CD4-positive, alpha-beta T cell treated with Interleukin-21 for 1 hour (primary cell): ENCODE measurements around the gene C16orf78.

Experiments used
- DNase-seq: peaks from one replicate; pipeline ENCODE4 v3.0.0-alpha.2; 2020

C16orf78 gene

DNA sequence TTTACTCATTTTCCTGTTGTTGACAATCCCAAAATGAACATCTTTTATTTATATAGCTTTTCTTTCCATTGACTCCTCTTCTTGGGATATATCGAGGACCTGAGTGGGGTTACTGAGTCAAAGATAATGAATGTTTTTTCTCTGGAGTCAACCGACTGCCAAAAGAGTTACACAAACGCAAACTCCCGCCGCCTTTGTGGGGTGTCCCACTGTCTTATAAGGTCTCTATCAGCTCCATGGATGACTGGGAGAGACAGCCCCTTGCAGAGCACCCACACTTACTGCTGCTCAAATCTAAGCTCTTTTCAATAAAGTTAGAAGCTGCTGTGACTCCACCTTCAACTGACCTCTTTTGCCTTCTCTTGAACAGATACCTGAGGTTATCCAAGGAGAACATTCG, 25.2 kb downstream of the C16orf78 start:
- no peak for DNase-seq

DNA sequence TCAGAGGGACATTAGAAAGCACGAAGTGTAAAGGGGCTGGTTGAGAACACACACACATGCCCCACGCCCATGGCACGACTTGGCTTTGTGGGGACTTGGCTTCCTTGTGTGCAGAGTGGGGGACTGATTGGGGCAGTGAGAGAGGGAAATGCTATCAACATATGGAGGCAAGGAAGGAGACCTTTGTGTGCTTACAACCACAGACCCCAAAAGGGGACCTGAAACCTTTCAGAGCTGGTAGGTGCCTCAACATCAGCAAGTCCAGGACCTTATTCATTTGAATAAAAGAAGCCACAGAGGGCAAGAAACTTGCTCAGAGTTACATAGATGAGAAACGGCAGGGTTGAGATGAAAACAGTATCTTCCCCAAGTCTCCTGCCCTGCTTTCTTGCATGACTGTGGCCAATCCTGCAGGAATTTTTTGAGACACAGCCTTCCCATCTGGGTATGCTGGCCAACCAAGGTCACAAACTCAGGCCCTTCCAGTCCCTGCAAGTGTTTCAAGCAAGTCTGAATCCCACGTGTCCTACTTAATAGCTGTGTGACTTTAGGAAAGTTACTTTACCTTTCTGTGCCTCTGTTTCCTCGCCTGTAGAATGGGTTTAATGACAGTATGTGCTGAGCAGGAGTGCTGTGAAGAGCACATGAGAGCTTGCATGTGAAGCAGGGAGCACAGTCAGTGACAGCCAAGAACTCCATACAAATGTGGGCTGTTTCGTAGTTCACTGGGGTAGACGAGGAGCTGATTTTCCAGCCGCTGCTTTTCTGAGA, 26.2 kb downstream of the C16orf78 start:
- no peak for DNase-seq

DNA sequence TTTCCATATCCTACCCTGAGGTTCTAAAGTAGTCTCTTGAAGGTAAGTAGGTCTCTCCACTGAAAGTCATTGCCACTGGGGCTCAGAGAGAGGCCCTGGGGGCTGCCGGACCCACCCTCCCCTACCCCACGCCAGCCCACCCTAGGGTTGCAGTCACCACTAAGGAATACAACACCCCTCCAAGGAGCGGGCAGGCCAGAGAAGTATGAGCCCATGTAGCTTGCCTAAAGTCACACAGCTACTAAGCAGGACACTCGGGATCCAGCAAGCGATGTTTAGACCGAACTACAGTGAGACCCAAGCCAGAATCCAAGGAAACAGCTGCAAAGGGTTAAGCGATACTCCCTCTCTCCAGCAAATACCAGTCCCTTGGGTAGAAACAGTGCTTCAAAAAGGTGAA, 27.0 kb downstream of the C16orf78 start:
- DNase-seq = no peak

DNA sequence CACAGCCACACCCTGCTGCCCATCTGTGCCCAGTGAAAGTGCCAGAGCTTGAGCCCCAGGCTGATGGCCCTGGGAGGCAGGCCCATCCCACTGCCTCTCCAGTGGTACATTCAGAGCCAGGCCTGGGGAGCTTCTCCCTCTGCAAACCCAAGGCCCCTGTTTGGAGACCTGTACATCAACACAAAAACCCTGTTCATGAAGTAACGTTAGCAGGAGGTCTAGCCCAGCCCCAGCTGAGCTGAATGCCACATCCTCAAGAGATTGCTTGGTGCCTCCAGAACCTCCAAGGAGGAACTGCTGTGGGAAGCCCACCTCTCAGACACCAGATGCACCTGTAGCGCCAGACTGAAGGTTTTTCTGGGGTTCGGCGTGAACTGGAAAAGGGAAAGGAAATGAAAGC, 31.5 kb downstream of the C16orf78 start:
- DNase-seq = no peak

GRCh38 chr16:49405530-49405929, 31.9 kb downstream of the C16orf78 start:
- no peak for DNase-seq

DNA sequence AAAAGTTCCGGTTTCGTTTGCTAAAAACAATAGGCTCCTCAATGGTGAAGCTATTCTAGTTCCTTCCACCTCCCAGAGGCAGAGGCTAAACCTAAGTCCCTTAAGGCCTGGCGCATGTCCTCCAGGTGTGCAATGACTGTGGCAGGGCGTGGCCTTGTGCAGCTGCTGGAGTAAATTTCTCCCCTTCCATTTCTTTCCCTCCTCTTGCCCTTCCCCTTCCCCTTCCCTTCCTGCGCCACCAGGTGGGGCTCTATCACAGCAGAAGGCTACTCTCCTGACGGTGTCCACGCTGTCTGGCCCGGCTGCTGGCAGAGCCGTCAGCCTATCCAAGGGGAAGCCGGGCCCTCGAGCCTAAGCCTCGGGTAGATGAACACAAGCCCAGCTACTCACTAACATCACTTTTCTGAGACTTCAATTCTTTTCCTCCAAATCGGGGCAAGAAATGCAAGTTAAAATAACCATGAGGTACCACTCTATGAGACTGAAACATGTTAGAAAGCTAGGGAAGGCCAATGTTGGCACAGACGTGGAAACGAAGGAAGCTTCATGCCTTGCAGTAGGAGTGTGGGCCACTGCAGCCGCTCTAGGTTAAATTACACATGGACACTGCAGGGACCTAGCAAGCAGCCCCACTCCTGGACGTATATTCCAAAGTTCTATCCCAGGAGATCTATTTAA, 34.4 kb downstream of the C16orf78 start:
- DNase-seq = peak; percentile 47

- DNase-seq = no peak
These were observed 35.5 kb downstream of the C16orf78 start for GRCh38 chr16:49409121-49409520.

DNA sequence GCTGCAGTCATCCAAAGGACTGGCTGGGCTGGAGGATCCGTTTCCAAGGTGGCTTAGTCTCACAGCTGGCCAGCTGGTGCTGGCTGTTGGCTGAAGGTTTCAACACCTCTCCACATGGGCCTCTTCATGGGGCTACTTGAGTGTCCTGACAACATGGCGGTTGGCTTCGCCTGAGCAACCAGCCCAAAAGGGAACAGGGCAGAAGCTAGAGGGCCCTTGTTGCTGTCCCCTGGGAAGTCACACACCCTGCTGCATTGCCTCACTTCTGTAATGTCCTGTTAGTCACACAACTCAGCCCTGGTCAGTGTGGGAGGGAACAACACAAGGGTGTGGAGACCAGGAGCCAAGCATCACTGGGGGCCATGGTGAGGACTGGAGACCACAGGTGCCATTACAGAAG, 36.6 kb downstream of the C16orf78 start:
- no peak for DNase-seq

DNA sequence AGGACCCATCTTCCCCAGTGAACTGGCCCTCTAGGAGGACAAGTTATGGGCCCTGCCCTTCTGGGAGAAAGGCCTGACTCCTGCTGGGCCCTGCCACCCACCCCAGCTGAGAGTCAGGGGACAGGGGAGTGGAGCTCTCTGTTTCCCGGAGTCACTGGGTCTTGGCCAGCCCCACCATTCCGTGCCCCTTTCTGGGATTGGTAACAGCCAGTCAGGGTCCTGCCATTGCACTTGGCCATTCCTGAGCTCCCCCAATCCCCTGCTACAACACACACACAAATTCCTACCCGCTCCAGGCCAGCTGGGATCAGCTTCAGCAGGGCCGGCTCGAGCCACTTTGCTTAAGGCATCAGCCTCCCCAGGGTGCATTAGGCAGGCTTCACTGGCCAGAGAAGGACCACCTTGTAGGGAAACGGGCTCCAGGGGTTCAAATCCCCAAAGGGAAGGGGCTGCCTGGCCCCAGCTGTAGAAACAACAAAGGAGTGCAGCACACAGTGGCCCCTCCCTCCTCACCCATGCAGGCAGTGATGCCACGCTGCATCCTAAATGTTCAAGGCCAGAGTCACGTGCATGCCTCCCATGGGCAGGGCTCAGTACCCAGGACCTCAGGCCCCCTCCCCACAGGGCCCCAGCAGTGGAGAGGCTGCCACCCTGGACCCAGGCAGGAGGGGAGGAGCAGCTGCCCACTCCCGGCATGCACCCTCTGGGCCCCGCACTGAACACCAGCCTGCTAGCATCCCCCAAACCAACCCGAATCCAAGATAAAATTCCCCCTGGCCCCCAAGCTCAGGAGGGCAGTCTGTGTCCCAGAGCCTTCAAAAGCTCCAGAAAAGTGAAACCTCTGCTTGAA, 37.7 kb downstream of the C16orf78 start:
- DNase-seq = no peak

DNA sequence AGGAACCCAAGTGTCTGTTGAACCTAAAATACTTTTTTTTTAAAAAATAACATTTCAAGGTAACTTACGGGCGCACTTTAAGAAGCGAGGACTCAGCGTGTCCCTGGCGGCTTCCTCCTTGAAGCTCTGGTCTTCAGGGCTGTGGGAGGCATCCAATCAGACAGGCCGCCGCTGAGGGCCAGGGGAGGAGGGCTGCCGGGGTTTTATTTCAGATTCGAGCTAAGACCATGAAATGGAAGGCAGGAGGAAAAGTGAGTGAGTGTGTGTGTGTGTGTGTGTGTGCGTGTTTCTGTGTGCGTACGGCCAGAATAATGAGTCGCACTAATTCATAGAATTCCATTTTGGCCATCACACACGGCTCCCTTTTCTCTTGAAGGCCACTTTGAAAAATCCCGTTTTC, 41.1 kb downstream of the C16orf78 start:
- DNase-seq = no peak

DNA sequence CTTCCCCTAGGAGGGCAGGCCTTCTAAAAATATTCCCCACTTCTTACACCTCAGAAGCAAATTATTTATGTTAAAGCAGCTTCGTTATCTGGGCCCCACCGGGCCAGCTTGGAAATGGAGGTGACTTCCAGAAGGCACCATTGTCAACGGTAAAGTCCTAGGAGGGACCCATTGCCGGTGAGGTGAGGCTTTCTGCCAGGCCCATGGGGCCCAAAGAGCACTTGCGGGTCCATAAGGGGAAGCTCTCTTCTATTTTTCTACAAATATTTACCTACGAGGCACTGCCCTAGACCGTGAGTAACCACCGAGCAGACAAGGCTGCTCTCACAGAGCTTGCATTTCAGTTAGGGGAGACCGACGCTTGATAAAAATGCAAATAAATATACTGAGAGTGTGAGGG, 41.5 kb downstream of the C16orf78 start:
- no peak for DNase-seq

GRCh38 chr16:49416001-49416675, 42.5 kb downstream of the C16orf78 start:
- DNase-seq = no peak

DNA sequence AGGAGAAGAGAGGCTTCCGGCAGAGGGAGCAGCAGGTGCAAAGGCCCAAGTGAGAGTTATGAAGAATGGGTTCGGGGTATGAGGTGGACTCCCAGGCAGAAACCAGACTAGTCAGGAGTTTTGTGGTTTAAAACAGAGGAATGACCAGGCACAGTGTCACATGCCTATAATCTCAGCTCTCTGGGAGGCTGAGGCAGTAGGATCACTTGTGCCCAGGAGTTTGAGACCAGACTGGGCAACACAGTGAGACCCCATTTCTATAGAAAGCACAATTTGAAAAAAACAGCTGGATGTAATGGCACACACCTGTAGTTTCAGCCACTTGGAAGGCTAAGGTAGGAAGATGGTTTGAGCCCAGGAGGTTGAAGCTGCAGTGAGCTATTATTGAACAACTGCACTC, 43.8 kb downstream of the C16orf78 start:
- no peak for DNase-seq

GRCh38 chr16:49419006-49419405, 45.4 kb downstream of the C16orf78 start:
- DNase-seq = no peak

GRCh38 chr16:49419862-49420261, 46.3 kb downstream of the C16orf78 start:
- no peak for DNase-seq

- DNase-seq = no peak
These were observed 49.3 kb downstream of the C16orf78 start for GRCh38 chr16:49422896-49423295.

DNA sequence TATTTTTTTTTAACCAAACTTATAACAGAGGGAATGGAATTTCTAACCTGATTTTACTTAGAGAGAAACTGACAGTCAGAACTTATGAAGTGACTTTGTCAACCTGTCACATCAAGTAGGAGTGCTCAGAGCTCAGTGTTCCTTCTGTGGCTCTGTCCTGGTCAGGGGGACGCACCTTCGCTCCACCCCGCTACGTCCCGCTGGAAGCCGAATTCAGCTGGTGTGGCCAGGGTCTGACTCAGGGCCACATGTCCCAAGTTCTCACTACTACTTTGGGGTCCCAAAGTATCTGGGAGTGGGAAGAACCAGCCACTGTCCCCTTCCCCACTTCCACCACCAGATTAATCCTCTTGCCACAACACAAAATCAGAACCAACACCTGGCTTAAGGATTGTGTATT, 51.4 kb downstream of the C16orf78 start:
- DNase-seq = no peak

- no peak for DNase-seq
These were observed 54.2 kb downstream of the C16orf78 start for GRCh38 chr16:49427771-49428170.

DNA sequence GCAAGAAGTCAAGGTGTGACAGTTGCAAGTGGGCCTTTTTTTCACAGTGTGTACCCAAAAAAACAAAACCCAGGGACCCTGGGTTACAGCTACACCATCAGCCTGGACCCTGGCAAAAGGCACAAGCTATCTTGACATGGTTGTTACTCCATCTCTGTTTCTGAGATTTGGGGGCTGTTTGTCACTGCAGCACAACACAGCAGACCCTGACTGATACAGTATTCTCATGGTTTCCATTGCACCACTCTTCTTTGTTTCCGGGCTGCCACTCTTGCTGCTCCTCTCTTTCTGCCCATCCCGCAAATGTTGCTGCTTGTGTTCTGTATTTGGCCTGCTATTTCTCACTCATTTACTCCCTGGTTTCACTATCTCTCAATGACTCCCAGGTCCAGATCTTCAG, 55.2 kb downstream of the C16orf78 start:
- no peak for DNase-seq

DNA sequence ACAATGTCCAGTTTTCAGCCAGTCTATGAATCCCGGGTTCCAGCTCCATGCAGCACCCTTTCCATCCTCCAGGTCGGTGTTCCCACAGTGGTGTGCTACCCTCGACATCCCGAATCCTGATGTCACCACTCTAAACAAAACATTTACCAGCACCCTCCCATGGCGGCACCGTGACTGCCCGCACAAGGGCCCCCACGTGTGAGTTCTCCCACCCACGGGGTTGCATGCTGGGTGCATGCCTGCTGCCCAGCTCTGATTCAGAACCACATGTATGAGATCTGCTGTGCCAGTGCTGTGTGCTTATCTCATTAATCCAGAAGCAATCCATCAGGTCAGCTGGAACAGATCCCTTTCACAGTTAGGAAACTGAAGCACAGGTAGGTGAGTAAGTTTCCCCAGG, 57.4 kb downstream of the C16orf78 start:
- DNase-seq = no peak

DNA sequence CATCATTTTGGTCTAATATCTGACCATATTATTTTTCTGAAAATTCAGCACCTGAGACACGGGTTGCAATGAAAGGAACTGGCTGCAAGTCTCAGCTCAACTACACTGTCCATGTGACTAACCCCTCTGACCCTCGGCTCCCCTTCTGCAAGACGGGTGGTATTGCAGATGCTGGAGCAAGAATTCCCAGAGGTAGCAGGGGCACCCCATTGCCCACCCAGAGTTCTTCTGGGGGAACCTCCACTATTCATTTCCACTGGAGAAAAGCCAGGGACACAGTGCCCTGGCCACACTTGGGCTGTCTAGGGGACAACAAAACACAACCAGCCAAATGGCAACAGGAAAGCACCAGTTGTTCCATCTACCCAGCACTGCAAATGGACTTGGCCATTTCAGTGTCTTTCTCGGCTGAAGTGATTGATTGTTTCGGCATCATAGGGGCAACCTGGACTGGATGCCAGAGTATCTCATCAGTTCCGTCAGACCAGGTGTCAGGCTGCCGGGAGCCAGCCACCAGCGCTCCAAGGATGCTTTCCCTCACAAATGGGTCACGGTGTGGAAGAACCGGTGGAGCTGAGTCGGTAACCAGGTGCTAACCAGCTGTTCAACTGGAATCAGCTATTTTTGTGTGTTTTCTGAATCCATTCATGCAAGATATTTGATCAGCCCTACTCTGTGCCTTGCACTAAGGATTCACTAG, 58.1 kb downstream of the C16orf78 start:
- DNase-seq = no peak

- DNase-seq = no peak
These were observed 61.1 kb downstream of the C16orf78 start for GRCh38 chr16:49434733-49435132.

GRCh38 chr16:49436181-49436580, 62.6 kb downstream of the C16orf78 start:
- DNase-seq = no peak
